Measurements from ENCODE around the gene ORC5.

DNA sequence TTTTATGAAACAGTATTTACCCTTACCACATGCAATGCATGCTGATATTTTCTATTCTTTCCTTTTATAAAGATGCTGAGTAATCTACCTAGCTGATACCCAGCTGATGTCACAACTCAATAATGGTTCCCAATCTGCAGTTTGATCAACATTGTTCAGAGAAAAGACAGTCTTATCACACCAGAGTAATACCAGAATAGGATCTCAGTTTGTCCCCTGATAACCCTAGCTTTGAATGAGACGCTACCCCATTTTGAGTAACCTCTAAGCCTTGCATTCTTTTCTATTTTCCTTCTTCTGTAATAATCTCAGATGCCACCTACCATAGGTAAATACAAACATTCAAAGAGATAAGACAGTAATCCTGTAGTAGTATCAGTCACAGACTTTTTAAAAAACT is 118.8 kb downstream of the ORC5 start:
- TF ChIP-seq POLR2A (IDR thresholded peaks at IDR 0.05): no peak
- TF ChIP-seq, protein P1, sequence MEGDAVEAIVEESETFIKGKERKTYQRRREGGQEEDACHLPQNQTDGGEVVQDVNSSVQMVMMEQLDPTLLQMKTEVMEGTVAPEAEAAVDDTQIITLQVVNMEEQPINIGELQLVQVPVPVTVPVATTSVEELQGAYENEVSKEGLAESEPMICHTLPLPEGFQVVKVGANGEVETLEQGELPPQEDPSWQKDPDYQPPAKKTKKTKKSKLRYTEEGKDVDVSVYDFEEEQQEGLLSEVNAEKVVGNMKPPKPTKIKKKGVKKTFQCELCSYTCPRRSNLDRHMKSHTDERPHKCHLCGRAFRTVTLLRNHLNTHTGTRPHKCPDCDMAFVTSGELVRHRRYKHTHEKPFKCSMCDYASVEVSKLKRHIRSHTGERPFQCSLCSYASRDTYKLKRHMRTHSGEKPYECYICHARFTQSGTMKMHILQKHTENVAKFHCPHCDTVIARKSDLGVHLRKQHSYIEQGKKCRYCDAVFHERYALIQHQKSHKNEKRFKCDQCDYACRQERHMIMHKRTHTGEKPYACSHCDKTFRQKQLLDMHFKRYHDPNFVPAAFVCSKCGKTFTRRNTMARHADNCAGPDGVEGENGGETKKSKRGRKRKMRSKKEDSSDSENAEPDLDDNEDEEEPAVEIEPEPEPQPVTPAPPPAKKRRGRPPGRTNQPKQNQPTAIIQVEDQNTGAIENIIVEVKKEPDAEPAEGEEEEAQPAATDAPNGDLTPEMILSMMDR (IDR thresholded peaks at IDR 0.05): no peak

Measured in body of pancreas (tissue), 4 donors.